HCT116 (cell line): ENCODE data around the gene GK. TPM values are rescaled to one million over a fixed set of nuclear protein-coding genes. Genes with fewer than 3 reads are reported as not detected.

Experiments
- ATAC-seq: fragments of 200-7000 bp; cut with Tn5 transposase; 2 replicates; pipeline ENCODE4 v1.9.1; 2020; ENCODE audit warnings: mild to moderate bottlenecking, moderate library complexity
- BruUV-seq: library from RNA; stranded (reverse); fragments of 400-500 nt; replicated peaks from 2 replicates; lab custom pipeline; 2021; lab: Mats Ljungman, UMichigan
- CTCF ChIA-PET: fragments of 300-600 bp; sonication (Branson Sonifier 250); formaldehyde crosslinking; loops from one replicate; lab custom pipeline; 2021; ENCODE audit warnings: antibody characterized with exemption; lab: Charles Lee
- POLR2A ChIA-PET: fragments of 300-600, 350-600 bp; sonication (Branson Sonifier 250); formaldehyde crosslinking; loops from one replicate; lab custom pipeline; 2021; ENCODE audit warnings: antibody characterized with exemption; lab: Charles Lee
- RAD21 ChIA-PET, 2 experiments: fragments of 300-600 bp; sonication (Branson Sonifier 250); formaldehyde crosslinking; loops; one replicate each; lab custom pipeline; 2023; ENCODE audit warnings: low total read pairs in 2 of 2; ENCODE audit not compliant: uncharacterized antibody in 2 of 2, unreplicated experiment in 2 of 2, low non-redundant PET in 1 of 2; lab: Charles Lee
- DNase-seq: peaks from one replicate; pipeline ENCODE4 v3.0.0-alpha.2; 2010; ENCODE audit warnings: low read depth, low spot score
- H2AFZ ChIP-seq: fragments of 200-600 bp; shearing (Covaris generic), sonication (generic); 2 replicates; pipeline ENCODE4 v1.6.1; 2017; ENCODE audit warnings: low read depth, mixed run types, mixed read lengths, antibody characterized with exemption, low read length; ENCODE audit not compliant: poor library complexity, severe bottlenecking
- H3K27ac ChIP-seq: 2 replicates; pipeline ENCODE4 v1.5.1; 2012; ENCODE audit warnings: low read depth, low read length
- H3K27me3 ChIP-seq: fragments of 200-600 bp; sonication (generic); 2 replicates; pipeline ENCODE4 v1.6.1; 2016; ENCODE audit warnings: mixed run types, low read length, mixed read lengths; ENCODE audit not compliant: insufficient read depth
- H3K36me3 ChIP-seq, 2 experiments: fragments of 200-500 bp in 1 of 2; fragments of 200-600 bp in 1 of 2; sonication (Bioruptor generic) in 1 of 2; sonication (generic) in 1 of 2; 2 replicates each; pipeline versions ENCODE4 v1.5.1 to v1.6.1; 2014 to 2016; ENCODE audit warnings: low read length in 2 of 2, inconsistent platforms in 1 of 2, mixed read lengths in 1 of 2, mixed run types in 1 of 2; ENCODE audit not compliant: insufficient read depth in 2 of 2, control insufficient read depth in 1 of 2
- H3K4me1 ChIP-seq, 2 experiments: fragments of 200-600 bp in 1 of 2; sonication (generic) in 1 of 2; 2 replicates each; pipeline versions ENCODE4 v1.5.1 to v1.6.1; 2012 to 2017; ENCODE audit warnings: low read length in 2 of 2, inconsistent platforms in 1 of 2, mild to moderate bottlenecking in 1 of 2, mixed read lengths in 1 of 2, mixed run types in 1 of 2, moderate library complexity in 1 of 2; ENCODE audit not compliant: insufficient read depth in 2 of 2, control insufficient read depth in 1 of 2
- H3K4me2 ChIP-seq: fragments of 200-600 bp; sonication (generic); 2 replicates; pipeline ENCODE4 v1.6.1; 2017; ENCODE audit warnings: mixed run types, low read length, mixed read lengths
- H3K4me3 ChIP-seq, 2 experiments: fragments of 200-600 bp in 1 of 2; sonication (generic) in 1 of 2; replicated peaks in 1 of 2; 2 replicates each; pipeline ENCODE4 v1.5.1; 2011 to 2016; ENCODE audit warnings: low read length in 2 of 2, control low read depth in 1 of 2, low read depth in 1 of 2, mild to moderate bottlenecking in 1 of 2, mixed read lengths in 1 of 2, mixed run types in 1 of 2
- H3K79me2 ChIP-seq: fragments of 200-600 bp; sonication (generic); 2 replicates; pipeline ENCODE4 v1.6.1; 2017; ENCODE audit warnings: mild to moderate bottlenecking, mixed run types, low read length, moderate library complexity, mixed read lengths; ENCODE audit not compliant: insufficient read depth
- H3K9ac ChIP-seq: fragments of 200-600 bp; sonication (generic); 2 replicates; pipeline ENCODE4 v1.6.1; 2016; ENCODE audit warnings: low read length, mixed read lengths
- H3K9me2 ChIP-seq: fragments of 200-600 bp; sonication (generic), shearing (Covaris generic); 2 replicates; pipeline ENCODE4 v1.6.1; 2017; ENCODE audit warnings: mixed run types, mild to moderate bottlenecking, moderate library complexity; ENCODE audit not compliant: insufficient read depth
- H3K9me3 ChIP-seq, 2 experiments: fragments of 200-500 bp in 1 of 2; fragments of 200-600 bp in 1 of 2; sonication (Bioruptor generic) in 1 of 2; sonication (generic) in 1 of 2; 2 replicates each; pipeline ENCODE4 v1.6.1; 2014 to 2017; ENCODE audit warnings: low read length in 2 of 2, mixed read lengths in 2 of 2, inconsistent platforms in 1 of 2, low read depth in 1 of 2, mild to moderate bottlenecking in 1 of 2, mixed run types in 1 of 2, moderate library complexity in 1 of 2; ENCODE audit not compliant: control insufficient read depth in 1 of 2, insufficient read depth in 1 of 2
- H4K20me1 ChIP-seq: fragments of 200-600 bp; sonication (generic), shearing (Covaris generic); 2 replicates; pipeline ENCODE4 v1.6.1; 2017; ENCODE audit warnings: mixed run types, mild to moderate bottlenecking, moderate library complexity; ENCODE audit not compliant: insufficient read depth
- ATF3 ChIP-seq: IDR thresholded peaks from 2 replicates; pipeline ENCODE4 v1.6.1; 2012
- CBX3 ChIP-seq: IDR thresholded peaks from 2 replicates; pipeline ENCODE4 v1.6.1; 2012; ENCODE audit warnings: low read depth
- CEBPB ChIP-seq: IDR thresholded peaks from 2 replicates; pipeline ENCODE4 v1.6.1; 2012; ENCODE audit warnings: low read depth
- EZH2 ChIP-seq: fragments of 200-600 bp; sonication (generic); IDR thresholded peaks from 2 replicates; pipeline ENCODE4 v1.6.1; 2017; ENCODE audit warnings: antibody characterized with exemption, mixed run types
- FOSL1 ChIP-seq: IDR thresholded peaks from 2 replicates; pipeline ENCODE4 v1.6.1; 2012; ENCODE audit warnings: low read depth
- JUND ChIP-seq: IDR thresholded peaks from 2 replicates; pipeline ENCODE4 v1.6.1; 2012
- MAX ChIP-seq: IDR thresholded peaks from 2 replicates; pipeline ENCODE4 v1.6.1; 2012
- RAD21 ChIP-seq: IDR thresholded peaks from 2 replicates; pipeline ENCODE4 v1.6.1; 2012; ENCODE audit warnings: low read depth, mild to moderate bottlenecking
- SP1 ChIP-seq: IDR thresholded peaks from 2 replicates; pipeline ENCODE4 v1.6.1; 2012; ENCODE audit warnings: low read depth
- ZNF274 ChIP-seq: fragments of 200-500 bp; sonication (Bioruptor generic); IDR thresholded peaks from 2 replicates; pipeline ENCODE4 v1.6.1; 2014; ENCODE audit warnings: mild to moderate bottlenecking, low read depth, low read length, inconsistent platforms
- intact Hi-C: fragments of 100-400 bp; cut with micrococcal nuclease; formaldehyde crosslinking; loops from 2 replicates; pipeline ENCODE4 v1.10.0; 2022
- total RNA-seq: library from RNA; stranded (reverse); gene quantifications from one replicate; pipeline ENCODE4 v1.2.1, GENCODE V29; 2021; ENCODE audit not compliant: unreplicated experiment

GK gene
- total RNA-seq, 1 experiment from 2014 or later = 4.3 TPM

- no peaks in the 10 kb centered on the region for H3K4me1 ChIP-seq
- no peak overlapping the region for H2AFZ ChIP-seq
- no peaks in the 10 kb centered on the region for H4K20me1 ChIP-seq
- no peaks in the 10 kb centered on the region for H3K79me2 ChIP-seq
- no peak for DNase-seq
- no peak overlapping the region for H3K27ac ChIP-seq
- H3K9me3 ChIP-seq = no peaks in the 10 kb centered on the region
- H3K4me3 ChIP-seq = no peak overlapping the region
- ATAC-seq = no peak
- RAD21 ChIA-PET = no interaction called here
- BruUV-seq = no TSS peak
- no peak overlapping the region for H3K4me2 ChIP-seq
- CTCF ChIA-PET = no interaction called here
- intact Hi-C loops = no loop called here
- TF ChIP-seq FOSL1 (no peak), EZH2 (no peak), JUND (no peak), RAD21 (no peak), CBX3 (no peak), ATF3 (no peak), MAX (no peak)
- H3K9me2 ChIP-seq = no peaks in the 10 kb centered on the region
- no peaks in the 10 kb centered on the region for H3K36me3 ChIP-seq
- no peaks in the 10 kb centered on the region for H3K27me3 ChIP-seq
- POLR2A ChIA-PET = no interaction called here
- H3K9ac ChIP-seq = no peak overlapping the region
Measured at GRCh38 chrX:30674799-30675198, 21.6 kb downstream of the GK start.

GRCh38 chrX:30679369-30679768, 26.1 kb downstream of the GK start:
- no peak for TF ChIP-seq SP1
- no peak for TF ChIP-seq ZNF274
- TF ChIP-seq FOSL1 = no peak
- no peak for TF ChIP-seq EZH2
- TF ChIP-seq CEBPB = no peak
- TF ChIP-seq MAX = no peak
- Histone ChIP-seq H3K79me2 (no peaks in the 10 kb centered on the region), H3K9ac (no peak overlapping the region), H4K20me1 (no peaks in the 10 kb centered on the region), H3K36me3 (no peaks in the 10 kb centered on the region), H3K4me3 (no peak overlapping the region), H3K4me1 (no peaks in the 10 kb centered on the region), H3K9me3 (no peaks in the 10 kb centered on the region), H3K4me2 (no peak overlapping the region), H3K27me3 (no peaks in the 10 kb centered on the region), H3K27ac (no peak overlapping the region), H3K9me2 (no peaks in the 10 kb centered on the region), H2AFZ (no peak overlapping the region)
- no TSS peak for BruUV-seq
- ChIA-PET RAD21 (no interaction called here), CTCF (no interaction called here), POLR2A (no interaction called here)
- intact Hi-C loops = no loop called here
- ATAC-seq (no peak), DNase-seq (no peak)
